Naive B cell (primary cell): ENCODE measurements around the gene DENND2D. TPM values are rescaled to one million over a fixed set of nuclear protein-coding genes. Genes with fewer than 3 reads are reported as not detected.

ENCODE experiments used
- ATAC-seq, 2 donors: fragments of 150-1000 bp; cut with Tn5 transposase; 2 replicates each; pipeline ENCODE4 v1.10.0; 2021; ENCODE audit warnings: low read depth in 2 of 2, mild to moderate bottlenecking in 2 of 2, moderate library complexity in 2 of 2
- DNase-seq: peaks from one replicate; pipeline ENCODE4 v3.0.0; 2022
- H3K27ac Mint-ChIP-seq, 6 donors: one replicate each; pipeline ENCODE4 v1.8.0; 2020 to 2022; ENCODE audit warnings: mild to moderate bottlenecking in 6 of 6, mixed read lengths in 6 of 6, moderate library complexity in 5 of 6, inconsistent platforms in 2 of 6
- H3K27me3 Mint-ChIP-seq, 3 donors: one replicate each; pipeline ENCODE4 v1.8.0; 2021 to 2022; ENCODE audit warnings: mixed read lengths in 3 of 3, mild to moderate bottlenecking in 1 of 3
- H3K36me3 Mint-ChIP-seq, 2 donors: one replicate each; pipeline ENCODE4 v1.8.0; 2020 to 2022; ENCODE audit warnings: mixed read lengths in 2 of 2, inconsistent platforms in 1 of 2, mild to moderate bottlenecking in 1 of 2
- H3K4me1 Mint-ChIP-seq, 3 donors: one replicate each; pipeline ENCODE4 v1.8.0; 2020 to 2022; ENCODE audit warnings: mixed read lengths in 3 of 3, inconsistent platforms in 1 of 3, mild to moderate bottlenecking in 1 of 3, moderate library complexity in 1 of 3
- H3K4me3 Mint-ChIP-seq, 8 donors: one replicate each; pipeline ENCODE4 v1.8.0; 2020 to 2022; ENCODE audit warnings: mild to moderate bottlenecking in 8 of 8, mixed read lengths in 8 of 8, moderate library complexity in 8 of 8, inconsistent platforms in 2 of 8
- H3K9me3 Mint-ChIP-seq, 7 donors: one replicate each; pipeline ENCODE4 v1.8.0; 2020 to 2022; ENCODE audit warnings: mixed read lengths in 7 of 7, mild to moderate bottlenecking in 5 of 7, inconsistent platforms in 2 of 7, moderate library complexity in 1 of 7
- polyA plus RNA-seq, 6 donors: library from polyadenylated mRNA; unstranded; fragments of 300-500 nt; fragmentation: Illumina TruSeq; gene quantifications; one replicate each; pipeline ENCODE4 v1.2.3, GENCODE V29; 2021; ENCODE audit warnings: low read depth in 6 of 6

The DENND2D gene, protein sequence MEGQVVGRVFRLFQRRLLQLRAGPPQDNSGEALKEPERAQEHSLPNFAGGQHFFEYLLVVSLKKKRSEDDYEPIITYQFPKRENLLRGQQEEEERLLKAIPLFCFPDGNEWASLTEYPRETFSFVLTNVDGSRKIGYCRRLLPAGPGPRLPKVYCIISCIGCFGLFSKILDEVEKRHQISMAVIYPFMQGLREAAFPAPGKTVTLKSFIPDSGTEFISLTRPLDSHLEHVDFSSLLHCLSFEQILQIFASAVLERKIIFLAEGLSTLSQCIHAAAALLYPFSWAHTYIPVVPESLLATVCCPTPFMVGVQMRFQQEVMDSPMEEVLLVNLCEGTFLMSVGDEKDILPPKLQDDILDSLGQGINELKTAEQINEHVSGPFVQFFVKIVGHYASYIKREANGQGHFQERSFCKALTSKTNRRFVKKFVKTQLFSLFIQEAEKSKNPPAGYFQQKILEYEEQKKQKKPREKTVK
- 100 to 1,000 TPM in 2 of 6 donors, 10 to 100 TPM in 4; 60.2 to 124 (median 82.6) TPM for polyA plus RNA-seq

DNA sequence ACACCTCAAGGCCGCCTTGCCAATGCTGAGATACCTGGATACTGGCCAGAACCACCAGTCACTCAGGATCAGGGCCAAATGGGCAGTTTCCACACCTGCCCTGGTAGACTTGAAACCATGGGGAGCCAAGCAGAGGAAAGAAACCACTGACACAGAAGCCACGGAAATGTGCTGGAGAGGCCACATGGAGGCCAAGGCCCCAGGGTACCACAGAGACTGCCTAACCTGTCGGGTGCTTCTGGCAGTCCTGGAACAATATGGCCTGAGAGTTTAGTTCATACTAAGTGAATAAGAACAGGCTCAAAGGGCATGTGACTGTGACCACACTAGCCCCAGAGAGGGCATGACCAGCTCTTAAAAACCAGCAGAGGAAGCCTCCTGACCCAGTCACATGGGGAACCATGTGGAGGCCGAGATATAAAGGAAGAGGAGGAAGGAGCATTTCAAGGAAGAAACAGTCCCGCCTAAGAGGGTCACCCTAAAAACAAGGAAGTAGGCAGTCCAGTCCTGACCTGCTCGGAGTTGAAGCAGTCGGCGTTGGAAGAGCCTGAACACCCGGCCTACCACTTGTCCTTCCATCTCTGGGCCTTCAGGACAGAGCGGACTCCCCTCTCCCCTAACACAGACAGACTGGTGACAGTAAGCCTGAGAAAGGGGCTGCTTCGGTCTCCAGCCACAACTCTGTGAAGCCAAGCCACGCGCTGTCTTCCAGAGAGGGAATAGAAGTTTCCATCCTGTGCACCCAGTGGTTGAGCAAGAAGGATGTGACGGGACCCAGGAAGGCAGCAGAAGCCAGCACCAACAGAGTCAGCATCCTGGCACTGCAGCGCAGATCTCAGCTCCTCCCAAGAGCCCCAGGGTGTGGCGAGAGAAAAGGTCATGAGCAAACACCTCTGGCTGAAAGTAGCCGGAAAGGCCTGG, at the start of gene DENND2D:
TSS of gene DENND2D (minus strand) at position 766 of the 921 bp plus-strand sequence. CDS start at position 579, 187 bp downstream.
- no peaks in the 10 kb centered on the region for H3K9me3 Mint-ChIP-seq
- peaks cover 56 to 90% (median 85%) of the 10 kb centered on the region in 3 donors for H3K4me1 Mint-ChIP-seq
- peak within 1 kb of the TSS; percentile 63 to 98 (median 80) for H3K27ac Mint-ChIP-seq
- peaks cover 27 to 29% of the 10 kb centered on the region in 2 donors for H3K36me3 Mint-ChIP-seq
- DNase-seq (no peak), ATAC-seq (no peak)
- no peaks in the 10 kb centered on the region for H3K27me3 Mint-ChIP-seq
- H3K4me3 Mint-ChIP-seq: peak within 1 kb of the TSS in 7 of 8 donors; percentile 10 to 96 (median 73)

DNA sequence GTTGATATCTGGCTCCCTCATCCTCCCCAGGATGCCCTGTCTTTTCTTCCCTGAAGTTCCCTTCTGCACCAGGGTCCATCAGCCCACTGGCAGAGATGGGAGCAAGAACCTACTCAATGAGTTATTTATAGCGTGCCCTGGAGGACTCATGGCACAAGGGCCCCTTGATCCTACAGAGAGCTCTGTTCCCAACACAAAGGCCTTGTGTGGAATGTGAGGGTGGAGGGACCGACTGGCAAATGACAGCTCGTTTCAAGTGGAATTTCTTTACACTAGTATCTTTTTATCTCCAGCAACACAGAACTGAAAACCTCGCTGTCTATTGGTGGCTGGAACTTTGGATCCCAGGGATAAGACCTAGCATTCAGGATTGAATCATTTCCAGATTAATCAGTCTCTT, 49.5 kb upstream of the DENND2D start:
- Mint-ChIP-seq H3K9me3 (no peaks in the 10 kb centered on the region), H3K4me3 (peak overlapping the region in 1 of 8 donors; percentile 30), H3K36me3 (peaks cover 0 to 6% of the 10 kb centered on the region in 2 donors), H3K27ac (no peak overlapping the region), H3K27me3 (peaks cover 0 to 6% (median 0%) of the 10 kb centered on the region in 3 donors), H3K4me1 (peaks cover 0 to 12% (median 5%) of the 10 kb centered on the region in 3 donors)
- ATAC-seq (no peak), DNase-seq (no peak)

DNA sequence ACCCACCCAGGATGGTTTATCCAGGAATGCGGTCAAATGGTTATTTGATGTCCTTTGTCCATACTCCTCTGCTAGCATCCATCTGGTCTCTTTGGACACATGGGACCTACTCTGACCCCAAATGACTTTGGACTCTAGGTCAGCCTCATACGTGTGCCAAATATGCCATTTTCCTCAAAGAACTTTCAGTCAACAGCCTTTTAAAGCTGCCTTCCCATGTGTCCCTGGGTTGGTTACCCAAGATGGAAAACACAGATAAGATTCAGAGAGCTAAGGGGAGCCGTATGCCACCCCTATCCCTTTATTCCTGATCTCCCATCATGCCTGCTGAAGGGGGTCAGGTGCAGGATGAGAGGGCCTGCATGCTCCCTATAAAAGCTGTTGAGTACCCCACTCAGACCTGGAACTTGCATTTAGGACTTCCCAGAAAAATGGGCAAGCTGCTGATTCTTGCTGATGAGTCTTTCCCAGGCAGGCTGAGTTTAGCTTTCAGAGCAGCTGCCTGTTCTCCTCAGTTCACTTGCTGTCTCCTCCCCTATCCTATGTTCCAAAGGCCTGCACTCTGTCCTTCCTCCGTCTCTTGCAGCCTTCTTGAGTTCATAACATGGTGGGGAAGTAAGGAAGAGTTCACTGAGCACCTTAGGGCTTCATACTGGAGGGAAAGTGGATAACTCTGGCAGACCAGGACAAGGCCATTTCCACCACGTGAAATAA, 46.8 kb upstream of the DENND2D start:
- H3K9me3 Mint-ChIP-seq: no peaks in the 10 kb centered on the region
- peaks cover 0 to 16% (median 5%) of the 10 kb centered on the region in 3 donors for H3K4me1 Mint-ChIP-seq
- DNase-seq: no peak
- peaks cover 22 to 24% of the 10 kb centered on the region in 2 donors for H3K36me3 Mint-ChIP-seq
- H3K27me3 Mint-ChIP-seq: no peaks in the 10 kb centered on the region
- no peak for ATAC-seq
- H3K27ac Mint-ChIP-seq: peak overlapping the region in 2 of 6 donors; percentile 21 to 35
- no peak overlapping the region for H3K4me3 Mint-ChIP-seq

DNA sequence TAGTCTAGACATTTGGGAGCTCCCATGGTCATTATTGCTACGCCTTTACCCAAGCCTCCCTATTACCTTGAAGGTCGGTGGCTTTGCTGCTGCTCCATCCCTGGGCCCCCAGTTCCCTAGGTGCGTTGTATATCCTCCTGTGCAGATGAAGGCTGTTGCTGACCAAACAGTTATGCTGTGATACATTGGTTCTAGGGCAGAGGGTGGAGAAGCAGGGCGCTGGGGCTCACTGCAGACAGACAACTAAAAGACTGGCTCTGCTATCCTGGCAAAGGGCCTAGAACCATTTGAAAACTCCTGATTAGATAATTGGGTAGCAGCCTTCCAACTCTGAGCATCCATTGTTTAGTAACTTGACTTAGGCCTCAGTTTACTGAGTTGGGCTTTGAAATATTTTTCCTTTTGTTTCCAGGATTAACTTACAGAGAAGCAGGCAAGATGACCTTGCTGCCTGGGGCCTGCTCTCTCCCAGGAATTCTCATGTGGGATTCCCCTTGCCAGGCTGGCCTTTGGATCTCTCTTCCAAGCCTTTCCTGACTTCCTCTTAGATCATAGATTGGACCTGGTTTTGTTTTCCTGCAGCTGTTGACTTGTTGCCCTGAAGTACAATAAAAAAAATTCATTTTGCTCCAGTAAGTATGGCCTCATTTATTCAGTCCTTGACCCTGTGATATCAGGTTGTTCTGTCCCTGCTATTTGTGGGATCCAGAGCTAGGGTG, 42.5 kb upstream of the DENND2D start:
- H3K9me3 Mint-ChIP-seq: peaks cover 0 to 4% (median 0%) of the 10 kb centered on the region in 7 donors
- H3K4me3 Mint-ChIP-seq: no peak overlapping the region
- no peak for DNase-seq
- ATAC-seq: no peak
- peak overlapping the region in 3 of 6 donors; percentile 5 to 79 (median 55) for H3K27ac Mint-ChIP-seq
- peaks cover 15 to 30% (median 21%) of the 10 kb centered on the region in 3 donors for H3K4me1 Mint-ChIP-seq
- peaks cover 55 to 59% of the 10 kb centered on the region in 2 donors for H3K36me3 Mint-ChIP-seq
- H3K27me3 Mint-ChIP-seq: no peaks in the 10 kb centered on the region

DNA sequence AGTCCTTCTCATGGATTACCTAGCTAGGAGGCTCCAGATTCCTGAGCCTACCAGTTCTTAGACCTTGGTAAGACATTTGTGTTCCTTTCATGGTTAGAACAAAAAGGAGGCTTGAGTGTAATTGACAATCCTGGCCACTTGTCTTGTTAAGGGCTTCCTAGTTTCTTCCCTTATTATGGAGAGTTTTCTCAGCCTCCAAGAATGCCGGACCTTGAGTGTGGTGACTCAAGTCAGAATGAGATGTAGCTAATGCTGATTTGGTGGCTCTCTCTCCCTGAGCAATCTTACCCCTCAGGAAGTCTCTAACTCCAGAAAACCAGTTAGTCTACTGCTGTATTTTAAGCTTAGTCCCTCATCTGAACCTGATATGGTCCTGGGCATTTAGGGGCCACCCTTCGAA, 41.4 kb upstream of the DENND2D start:
- peaks cover 0 to 4% (median 0%) of the 10 kb centered on the region in 7 donors for H3K9me3 Mint-ChIP-seq
- peaks cover 61 to 66% of the 10 kb centered on the region in 2 donors for H3K36me3 Mint-ChIP-seq
- H3K27ac Mint-ChIP-seq: peak overlapping the region in 2 of 6 donors; percentile 9 to 69
- H3K4me1 Mint-ChIP-seq: peaks cover 15 to 38% (median 21%) of the 10 kb centered on the region in 3 donors
- no peaks in the 10 kb centered on the region for H3K27me3 Mint-ChIP-seq
- ATAC-seq (no peak), DNase-seq (no peak)
- H3K4me3 Mint-ChIP-seq: no peak overlapping the region

DNA sequence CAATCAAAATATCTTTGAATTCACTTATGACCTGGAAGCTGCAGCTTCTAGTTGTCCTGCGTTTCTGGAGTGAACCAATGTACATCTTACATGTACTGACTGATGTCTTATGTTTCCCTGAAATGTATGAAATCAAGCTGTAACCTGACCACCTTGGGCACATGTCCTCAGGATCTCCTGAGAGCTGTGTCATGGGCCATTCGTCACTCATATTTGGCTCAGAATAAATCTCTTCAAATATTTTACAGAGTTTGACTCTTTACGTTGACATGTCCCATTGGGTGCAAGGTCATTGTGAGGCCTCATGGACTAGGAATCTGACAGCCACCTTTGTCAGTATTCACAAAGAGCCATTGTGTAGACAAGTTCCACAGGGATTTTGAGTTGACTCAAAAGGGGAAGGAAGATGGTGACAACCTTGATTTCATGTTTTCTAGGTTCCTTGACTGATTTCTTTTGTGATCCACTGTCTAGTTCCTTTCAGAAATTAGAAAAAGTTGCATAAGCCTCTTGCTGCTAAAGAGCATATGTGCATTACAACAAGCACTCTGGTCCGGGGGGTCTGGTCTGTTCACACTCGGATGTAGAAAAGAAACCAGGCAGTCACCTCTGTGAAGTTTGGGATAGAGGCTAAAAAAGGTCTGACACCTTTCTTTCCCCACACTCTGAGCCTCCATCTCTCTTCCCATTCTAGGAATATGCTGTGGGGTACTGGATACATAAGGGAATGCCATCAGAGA, 37.8 kb upstream of the DENND2D start:
- ATAC-seq (no peak), DNase-seq (no peak)
- H3K36me3 Mint-ChIP-seq: peaks cover 62 to 63% of the 10 kb centered on the region in 2 donors
- H3K27me3 Mint-ChIP-seq: no peaks in the 10 kb centered on the region
- peak overlapping the region in 4 of 6 donors; percentile 34 to 71 (median 58) for H3K27ac Mint-ChIP-seq
- peaks cover 0 to 4% (median 0%) of the 10 kb centered on the region in 7 donors for H3K9me3 Mint-ChIP-seq
- H3K4me3 Mint-ChIP-seq: no peak overlapping the region
- H3K4me1 Mint-ChIP-seq: peaks cover 16 to 62% (median 27%) of the 10 kb centered on the region in 3 donors

DNA sequence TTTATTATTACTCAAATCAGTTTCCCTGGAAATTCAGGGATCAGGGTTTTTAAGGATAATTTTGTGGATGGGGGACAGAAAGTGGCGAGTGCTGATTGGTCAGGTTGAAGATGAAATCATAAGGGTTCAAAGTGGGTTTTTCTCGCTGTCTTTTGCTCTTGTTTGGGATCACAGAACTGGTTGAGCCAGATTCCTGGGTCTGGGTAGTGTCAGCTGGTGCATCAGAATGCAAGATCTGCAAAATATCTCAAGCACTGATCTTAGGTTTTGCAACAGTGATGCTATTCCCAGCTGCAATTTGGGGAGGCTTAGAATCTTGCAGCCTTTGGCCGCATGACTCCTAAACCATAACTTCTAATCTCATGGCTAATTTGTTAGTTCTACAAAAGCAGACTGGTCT, 36.4 kb upstream of the DENND2D start:
- Mint-ChIP-seq H3K36me3 (peaks cover 53 to 61% of the 10 kb centered on the region in 2 donors), H3K27ac (peak overlapping the region in 2 of 6 donors; percentile 61 to 72), H3K4me1 (peaks cover 23 to 69% (median 32%) of the 10 kb centered on the region in 3 donors), H3K27me3 (no peaks in the 10 kb centered on the region), H3K9me3 (peaks cover 0 to 4% (median 0%) of the 10 kb centered on the region in 7 donors), H3K4me3 (no peak overlapping the region)
- ATAC-seq (no peak), DNase-seq (no peak)

DNA sequence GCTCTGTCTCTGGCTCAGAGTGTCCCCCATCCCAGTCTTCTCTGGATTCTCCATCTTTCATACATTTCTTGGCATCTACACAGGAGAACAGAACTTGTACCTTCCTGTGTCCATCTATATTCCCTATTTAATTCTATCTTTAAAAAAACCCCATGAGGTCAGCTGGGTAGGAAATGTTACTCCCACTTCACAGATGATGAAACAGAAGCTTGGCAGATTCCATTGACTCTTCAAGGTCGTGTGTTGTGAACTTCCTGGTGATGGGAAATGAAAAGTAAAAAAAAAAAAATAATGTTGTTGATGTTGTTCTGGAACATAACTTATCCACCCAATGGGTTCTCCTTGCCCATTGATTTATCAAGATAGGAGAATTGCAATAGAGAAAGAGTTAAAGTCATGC, 35.9 kb upstream of the DENND2D start:
- Mint-ChIP-seq H3K27ac (peak overlapping the region in 1 of 6 donors; percentile 61), H3K27me3 (no peaks in the 10 kb centered on the region), H3K9me3 (peaks cover 0 to 4% (median 0%) of the 10 kb centered on the region in 7 donors), H3K4me1 (peaks cover 27 to 73% (median 32%) of the 10 kb centered on the region in 3 donors), H3K36me3 (peaks cover 48 to 57% of the 10 kb centered on the region in 2 donors), H3K4me3 (peak overlapping the region in 1 of 8 donors; percentile 88)
- DNase-seq (no peak), ATAC-seq (no peak)

DNA sequence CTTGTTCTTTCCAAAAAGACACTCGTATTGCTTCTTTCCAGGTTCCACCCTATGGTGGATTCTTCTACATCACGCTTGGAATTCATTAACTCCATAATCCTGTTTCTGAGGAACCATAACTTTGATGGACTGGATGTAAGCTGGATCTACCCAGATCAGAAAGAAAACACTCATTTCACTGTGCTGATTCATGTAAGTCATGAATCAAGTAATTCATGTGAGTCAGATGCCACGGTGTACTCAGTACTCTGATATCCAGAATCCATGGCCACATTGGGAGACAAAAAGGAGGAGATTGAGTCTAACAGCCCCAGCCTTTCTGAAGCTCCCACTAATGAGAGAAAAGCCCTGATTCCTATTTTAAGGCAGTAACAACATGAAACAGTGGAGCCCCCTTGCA, 34.4 kb upstream of the DENND2D start:
- H3K4me1 Mint-ChIP-seq: peaks cover 34 to 85% (median 35%) of the 10 kb centered on the region in 3 donors
- no peak for ATAC-seq
- H3K36me3 Mint-ChIP-seq: peaks cover 33 to 45% of the 10 kb centered on the region in 2 donors
- peaks cover 0 to 7% (median 1%) of the 10 kb centered on the region in 7 donors for H3K9me3 Mint-ChIP-seq
- no peak overlapping the region for H3K27ac Mint-ChIP-seq
- no peaks in the 10 kb centered on the region for H3K27me3 Mint-ChIP-seq
- H3K4me3 Mint-ChIP-seq: no peak overlapping the region
- no peak for DNase-seq

DNA sequence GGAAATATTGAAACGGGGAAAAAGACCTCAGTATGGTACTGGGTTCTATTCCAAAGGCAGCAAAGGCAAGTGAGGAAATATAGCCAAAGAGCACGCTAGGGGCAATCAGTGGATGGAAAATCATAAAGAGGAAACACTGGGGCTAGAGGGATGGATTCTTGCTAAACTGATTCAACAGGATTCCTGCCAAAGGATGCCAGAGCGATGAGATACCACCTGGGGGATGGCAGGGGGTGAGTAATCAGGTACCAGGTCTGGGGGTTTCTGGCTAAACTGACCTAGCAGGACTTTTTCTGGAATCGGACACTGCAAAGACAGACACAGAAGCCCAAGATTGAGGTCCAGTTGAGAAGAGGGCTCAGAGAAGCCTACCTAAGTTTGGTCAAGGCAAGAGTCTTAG, 33.8 kb upstream of the DENND2D start:
- peak overlapping the region in 1 of 8 donors; percentile 9 for H3K4me3 Mint-ChIP-seq
- H3K4me1 Mint-ChIP-seq: peaks cover 34 to 87% (median 35%) of the 10 kb centered on the region in 3 donors
- H3K27me3 Mint-ChIP-seq: no peaks in the 10 kb centered on the region
- peaks cover 0 to 9% (median 2%) of the 10 kb centered on the region in 7 donors for H3K9me3 Mint-ChIP-seq
- DNase-seq: no peak
- H3K36me3 Mint-ChIP-seq: peaks cover 27 to 39% of the 10 kb centered on the region in 2 donors
- H3K27ac Mint-ChIP-seq: peak overlapping the region in 2 of 6 donors; percentile 73 to 74
- no peak for ATAC-seq

DNA sequence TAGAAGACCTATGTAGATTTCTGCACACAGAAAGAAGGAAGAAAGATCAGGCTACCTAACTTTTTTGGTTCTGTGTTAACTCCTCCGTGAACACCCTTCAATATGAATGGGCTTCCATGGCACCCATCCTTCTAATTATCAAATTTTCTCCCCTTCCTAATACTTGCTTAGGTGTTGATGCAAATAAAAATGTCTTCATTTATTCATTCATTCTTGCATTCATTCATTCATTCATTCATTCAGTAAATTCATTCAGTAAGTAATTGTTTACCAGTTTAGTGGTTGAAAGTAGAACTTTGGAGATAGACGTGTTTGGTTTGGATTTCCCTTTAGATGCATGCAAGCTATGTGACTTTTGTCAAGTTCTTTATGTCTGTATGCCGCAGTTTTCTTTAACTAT, 31.7 kb upstream of the DENND2D start:
- H3K4me1 Mint-ChIP-seq: peaks cover 35 to 92% (median 37%) of the 10 kb centered on the region in 3 donors
- H3K27ac Mint-ChIP-seq: no peak overlapping the region
- peaks cover 0 to 5% (median 1%) of the 10 kb centered on the region in 7 donors for H3K9me3 Mint-ChIP-seq
- no peaks in the 10 kb centered on the region for H3K27me3 Mint-ChIP-seq
- H3K36me3 Mint-ChIP-seq: peaks cover 19 to 20% of the 10 kb centered on the region in 2 donors
- DNase-seq (no peak), ATAC-seq (no peak)
- H3K4me3 Mint-ChIP-seq: peak overlapping the region in 7 of 8 donors; percentile 19 to 97 (median 87)
